ENCODE measurements around the gene EXOC3.

The EXOC3 gene

DNA sequence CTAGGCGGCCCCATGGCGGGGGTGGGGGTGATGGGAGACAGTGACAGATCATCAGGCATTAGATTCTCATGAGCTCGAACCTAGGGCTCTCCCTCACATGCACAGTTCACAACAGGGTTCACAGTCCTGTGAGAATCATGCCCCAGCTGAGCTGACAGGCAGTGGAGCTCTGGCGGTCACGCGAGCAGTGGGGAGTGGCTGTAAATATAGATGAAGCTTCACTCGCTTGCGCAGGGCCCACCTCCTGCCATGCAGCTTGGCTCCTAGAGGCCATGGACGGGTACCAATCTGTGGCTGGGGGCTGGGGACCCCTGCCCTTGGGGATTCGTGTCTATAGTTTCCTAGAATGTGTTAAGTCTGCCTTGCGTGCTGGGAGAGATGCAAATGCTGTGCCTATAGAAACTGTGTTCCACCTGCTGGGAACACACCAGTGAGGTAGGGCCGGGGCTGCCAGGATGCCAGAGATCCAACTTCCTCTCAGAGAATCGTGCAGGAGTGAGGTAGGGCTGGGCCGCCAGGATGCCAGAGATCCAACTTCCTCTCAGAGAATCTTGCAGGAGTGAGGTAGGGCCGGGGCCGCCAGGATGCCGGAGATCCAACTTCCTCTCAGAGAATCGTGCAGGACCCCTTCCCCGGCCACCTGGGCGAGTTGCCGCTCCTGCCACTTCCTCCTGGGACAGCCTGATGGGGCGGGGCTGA is 14.1 kb upstream of the EXOC3 start:
- TF ChIP-seq FOXP2 (optimal IDR thresholded peaks at IDR 0.05; ENCODE audit: borderline replicate concordance, extremely low read depth, extremely low read length, insufficient read depth) = no peak
- TF ChIP-seq SIN3A (IDR thresholded peaks at IDR 0.05; ENCODE audit: borderline replicate concordance, insufficient read depth, low read length) = no peak
- TF ChIP-seq TAF1 (IDR thresholded peaks at IDR 0.05; ENCODE audit: borderline replicate concordance, insufficient read depth, low read length) = no peak
- no peak for TF ChIP-seq POLR2AphosphoS5 (IDR thresholded peaks at IDR 0.05; ENCODE audit: low read depth, low read length)
- TF ChIP-seq, protein P1, sequence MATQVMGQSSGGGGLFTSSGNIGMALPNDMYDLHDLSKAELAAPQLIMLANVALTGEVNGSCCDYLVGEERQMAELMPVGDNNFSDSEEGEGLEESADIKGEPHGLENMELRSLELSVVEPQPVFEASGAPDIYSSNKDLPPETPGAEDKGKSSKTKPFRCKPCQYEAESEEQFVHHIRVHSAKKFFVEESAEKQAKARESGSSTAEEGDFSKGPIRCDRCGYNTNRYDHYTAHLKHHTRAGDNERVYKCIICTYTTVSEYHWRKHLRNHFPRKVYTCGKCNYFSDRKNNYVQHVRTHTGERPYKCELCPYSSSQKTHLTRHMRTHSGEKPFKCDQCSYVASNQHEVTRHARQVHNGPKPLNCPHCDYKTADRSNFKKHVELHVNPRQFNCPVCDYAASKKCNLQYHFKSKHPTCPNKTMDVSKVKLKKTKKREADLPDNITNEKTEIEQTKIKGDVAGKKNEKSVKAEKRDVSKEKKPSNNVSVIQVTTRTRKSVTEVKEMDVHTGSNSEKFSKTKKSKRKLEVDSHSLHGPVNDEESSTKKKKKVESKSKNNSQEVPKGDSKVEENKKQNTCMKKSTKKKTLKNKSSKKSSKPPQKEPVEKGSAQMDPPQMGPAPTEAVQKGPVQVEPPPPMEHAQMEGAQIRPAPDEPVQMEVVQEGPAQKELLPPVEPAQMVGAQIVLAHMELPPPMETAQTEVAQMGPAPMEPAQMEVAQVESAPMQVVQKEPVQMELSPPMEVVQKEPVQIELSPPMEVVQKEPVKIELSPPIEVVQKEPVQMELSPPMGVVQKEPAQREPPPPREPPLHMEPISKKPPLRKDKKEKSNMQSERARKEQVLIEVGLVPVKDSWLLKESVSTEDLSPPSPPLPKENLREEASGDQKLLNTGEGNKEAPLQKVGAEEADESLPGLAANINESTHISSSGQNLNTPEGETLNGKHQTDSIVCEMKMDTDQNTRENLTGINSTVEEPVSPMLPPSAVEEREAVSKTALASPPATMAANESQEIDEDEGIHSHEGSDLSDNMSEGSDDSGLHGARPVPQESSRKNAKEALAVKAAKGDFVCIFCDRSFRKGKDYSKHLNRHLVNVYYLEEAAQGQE (IDR thresholded peaks at IDR 0.05; ENCODE audit: insufficient read depth in 1 of 2, low read depth in 2 of 2, low read length in 2 of 2) = no peak

DNA sequence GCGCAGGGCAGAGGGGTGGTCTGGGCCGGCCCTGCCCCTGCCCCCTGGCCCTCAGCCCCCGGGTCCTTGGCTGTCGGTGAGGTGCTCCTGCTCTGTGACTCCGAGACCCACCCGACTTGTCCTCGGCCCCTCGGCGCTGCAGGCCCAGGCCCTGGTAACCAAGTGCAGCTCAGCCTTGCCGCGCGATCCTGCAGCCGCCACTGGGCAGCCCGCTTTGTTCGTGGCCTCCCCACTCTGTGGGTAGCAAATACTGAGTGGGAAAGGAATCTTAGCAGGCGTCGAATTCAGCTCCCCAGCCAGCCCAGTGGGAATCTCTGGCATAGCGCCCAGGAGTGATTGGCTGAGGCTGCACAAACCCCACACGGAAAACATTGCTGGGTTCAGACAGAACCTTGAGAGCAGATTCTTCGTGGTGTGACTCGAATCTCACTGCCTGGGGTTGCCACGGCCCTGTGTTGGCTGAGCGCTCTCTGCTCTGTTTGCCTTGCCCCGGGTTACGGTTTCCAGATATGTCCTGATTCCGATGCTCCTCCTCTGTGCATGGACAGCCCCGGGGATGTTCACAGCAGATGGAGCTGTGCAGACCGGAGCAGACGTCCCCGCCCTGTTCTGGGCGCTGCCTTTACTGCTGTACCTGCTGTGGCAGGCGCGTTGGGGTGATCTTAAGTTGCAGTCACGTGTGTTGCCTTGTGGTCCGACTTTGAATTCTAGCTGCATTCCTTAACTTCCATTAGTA is 13.4 kb upstream of the EXOC3 start:
- TF ChIP-seq POLR2AphosphoS5 (IDR thresholded peaks at IDR 0.05; ENCODE audit: low read depth, low read length) (no peak), TAF1 (IDR thresholded peaks at IDR 0.05; ENCODE audit: borderline replicate concordance, insufficient read depth, low read length) (no peak), SIN3A (IDR thresholded peaks at IDR 0.05; ENCODE audit: borderline replicate concordance, insufficient read depth, low read length) (no peak)
- TF ChIP-seq, protein P1 (IDR thresholded peaks at IDR 0.05; ENCODE audit: insufficient read depth in 1 of 2, low read depth in 2 of 2, low read length in 2 of 2) = no peak

DNA sequence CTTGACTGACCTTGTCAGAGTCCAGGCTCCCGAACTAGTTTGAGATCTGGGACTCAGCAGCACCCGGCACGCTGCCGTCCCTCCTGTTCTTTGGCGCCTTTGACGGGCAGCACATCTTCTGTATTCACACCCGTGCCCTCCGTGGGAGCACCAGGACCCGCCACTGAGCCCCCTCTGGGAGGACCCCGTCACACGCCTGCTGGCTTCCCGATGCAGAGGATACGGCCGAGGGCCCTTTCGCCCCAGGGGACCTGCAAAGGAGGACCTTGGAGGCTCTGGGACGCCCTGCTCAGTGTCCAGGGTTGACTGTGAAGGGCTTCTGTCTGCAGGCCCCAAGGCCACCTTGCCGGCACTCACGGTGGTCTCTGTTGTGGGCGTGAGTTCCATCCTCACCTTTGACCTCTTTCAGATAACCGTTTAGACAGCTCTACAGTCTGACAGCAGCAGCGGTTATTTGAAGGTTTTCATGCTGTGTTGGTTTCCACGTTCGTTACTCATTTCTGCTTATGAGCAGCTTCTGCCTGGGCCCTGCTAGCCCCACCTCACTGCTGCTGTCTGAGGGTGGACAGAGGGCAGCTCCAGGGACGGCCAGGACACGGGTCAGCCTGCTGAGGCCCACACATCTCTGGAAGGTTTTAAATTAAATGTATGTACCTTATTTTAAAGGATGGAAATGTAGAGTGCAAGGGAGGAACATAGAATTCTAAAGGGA is 12.6 kb upstream of the EXOC3 start:
- TF ChIP-seq, protein P1 (IDR thresholded peaks at IDR 0.05; ENCODE audit: insufficient read depth in 1 of 2, low read depth in 2 of 2, low read length in 2 of 2) = no peak
- no peak for TF ChIP-seq FOXP2 (optimal IDR thresholded peaks at IDR 0.05; ENCODE audit: borderline replicate concordance, extremely low read depth, extremely low read length, insufficient read depth)
- no peak for TF ChIP-seq POLR2AphosphoS5 (IDR thresholded peaks at IDR 0.05; ENCODE audit: low read depth, low read length)
- no peak for TF ChIP-seq TAF1 (IDR thresholded peaks at IDR 0.05; ENCODE audit: borderline replicate concordance, insufficient read depth, low read length)
- TF ChIP-seq SIN3A (IDR thresholded peaks at IDR 0.05; ENCODE audit: borderline replicate concordance, insufficient read depth, low read length) = no peak

DNA sequence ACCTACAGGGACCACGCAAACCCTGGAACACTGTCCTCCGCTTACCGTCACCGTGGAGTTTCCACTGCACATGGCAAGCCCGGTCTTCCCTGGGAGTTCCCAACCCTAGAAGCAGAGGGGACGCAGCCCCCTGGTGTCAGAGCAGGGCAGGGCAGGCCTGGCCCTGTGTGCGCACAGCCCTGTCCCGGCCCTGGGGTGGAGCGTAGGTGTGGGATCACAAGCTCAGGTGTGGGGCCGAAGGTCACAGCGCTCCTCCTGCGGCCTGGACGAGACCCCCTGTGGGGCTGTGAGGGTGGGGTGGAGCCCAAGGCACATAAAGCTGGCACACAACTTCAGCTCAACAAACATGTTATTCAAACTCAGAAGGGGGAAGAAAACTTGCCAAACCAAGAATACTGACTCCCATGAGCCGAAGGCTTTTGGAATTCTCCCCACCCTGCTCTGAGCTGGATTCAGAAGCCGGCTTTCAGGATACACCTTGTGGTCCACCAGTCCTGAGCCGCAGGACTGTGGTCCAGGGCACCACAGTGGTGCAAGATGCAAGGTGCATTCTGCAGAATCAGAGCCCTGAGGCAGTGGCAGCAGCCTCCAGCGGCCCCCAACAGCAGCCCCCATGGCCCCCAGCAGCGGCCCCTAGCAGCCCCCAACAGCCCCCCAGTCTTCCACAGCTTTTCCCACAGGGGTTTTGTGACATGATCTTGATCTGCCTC is 11.8 kb upstream of the EXOC3 start:
- TF ChIP-seq TAF1 (IDR thresholded peaks at IDR 0.05; ENCODE audit: borderline replicate concordance, insufficient read depth, low read length) (no peak), FOXP2 (optimal IDR thresholded peaks at IDR 0.05; ENCODE audit: borderline replicate concordance, extremely low read depth, extremely low read length, insufficient read depth) (peak; percentile 24)

DNA sequence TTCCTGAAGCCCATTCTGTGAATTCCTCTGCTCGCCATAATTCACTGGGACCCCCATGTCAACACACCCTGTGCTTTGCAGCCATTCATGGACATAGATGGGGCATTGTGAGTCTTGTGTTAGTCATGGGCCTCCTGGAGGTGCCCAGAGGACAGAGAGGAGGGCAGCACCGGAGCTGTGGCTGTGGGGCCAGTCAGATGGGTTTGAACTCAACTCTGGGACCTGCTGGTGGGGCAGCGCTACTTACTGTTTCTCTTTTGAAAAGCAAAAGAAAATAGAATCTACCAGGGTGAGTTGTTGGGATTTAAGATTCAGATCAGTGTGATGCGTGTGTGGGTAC is 11.3 kb upstream of the EXOC3 start:
- TF ChIP-seq, protein P1 (IDR thresholded peaks at IDR 0.05; ENCODE audit: insufficient read depth in 1 of 2, low read depth in 2 of 2, low read length in 2 of 2) = no peak
- TF ChIP-seq TAF1 (IDR thresholded peaks at IDR 0.05; ENCODE audit: borderline replicate concordance, insufficient read depth, low read length) = no peak
- TF ChIP-seq SIN3A (IDR thresholded peaks at IDR 0.05; ENCODE audit: borderline replicate concordance, insufficient read depth, low read length) = no peak
- no peak for TF ChIP-seq FOXP2 (optimal IDR thresholded peaks at IDR 0.05; ENCODE audit: borderline replicate concordance, extremely low read depth, extremely low read length, insufficient read depth)
- TF ChIP-seq POLR2AphosphoS5 (IDR thresholded peaks at IDR 0.05; ENCODE audit: low read depth, low read length) = no peak

All from PFSK-1 (cell line).